GM12878 (cell line): ENCODE results near the gene DCLK2. TPM values are rescaled to one million over a fixed set of nuclear protein-coding genes. Genes with fewer than 3 reads are reported as not detected.

ENCODE experiments used
- ATAC-seq: fragments of 200-7000 bp; cut with Tn5 transposase; 3 replicates; pipeline ENCODE4 v1.9.1; 2020; ENCODE audit warnings: mild to moderate bottlenecking, moderate library complexity
- BruUV-seq: library from RNA; stranded (reverse); fragments of 400-500 nt; replicated peaks from 2 replicates; lab custom pipeline; 2021; lab: Mats Ljungman, UMichigan
- CTCF ChIA-PET: fragments of 300-600 bp; sonication (Branson Sonifier 250); formaldehyde crosslinking; extraction: SDS; loops from one replicate; lab custom pipeline; 2021; ENCODE audit warnings: inconsistent platforms; lab: Yijun Ruan, JAX
- POLR2A ChIA-PET: fragments of 350-600 bp; formaldehyde crosslinking; extraction: SDS; loops from one replicate; lab custom pipeline; 2021; ENCODE audit warnings: inconsistent platforms; lab: Charles Lee
- RAD21 ChIA-PET: fragments of 300-600 bp; sonication (Branson Sonifier 250); formaldehyde crosslinking; loops from one replicate; lab custom pipeline; 2023; ENCODE audit warnings: antibody characterized with exemption; ENCODE audit not compliant: unreplicated experiment; lab: Charles Lee
- SMC1A ChIA-PET: fragments of 300-600 bp; sonication (Branson Sonifier 250); formaldehyde crosslinking; loops from one replicate; lab custom pipeline; 2023; ENCODE audit not compliant: unreplicated experiment, uncharacterized antibody; lab: Charles Lee
- DNase-seq: peaks from one replicate; pipeline ENCODE4 v3.0.0-alpha.2; 2011; ENCODE audit warnings: low read depth, low spot score
- FAIRE-seq: peaks from 3 replicates; lab custom pipeline; 2011; peaks lifted over from hg19 to GRCh38; lab: Jason Lieb, UNC
- H2AFZ ChIP-seq: 2 replicates; pipeline ENCODE4 v1.6.0; 2011; ENCODE audit warnings: low read depth, low read length, control low read depth; ENCODE audit not compliant: control insufficient read depth
- H3K27ac ChIP-seq: 2 replicates; pipeline ENCODE4 v1.5.1; 2011; ENCODE audit warnings: control low read depth; ENCODE audit not compliant: control insufficient read depth, insufficient read depth
- H3K27me3 ChIP-seq, 2 experiments: replicated peaks in 1 of 2; 2 replicates each; pipeline versions ENCODE4 v1.6.0 to v1.6.1; 2011; ENCODE audit warnings: low read length in 1 of 2; ENCODE audit not compliant: control insufficient read depth in 2 of 2, insufficient read depth in 2 of 2
- H3K36me3 ChIP-seq, 2 experiments: 2 replicates each; pipeline ENCODE4 v1.5.1; 2011; ENCODE audit warnings: low read length in 1 of 2; ENCODE audit not compliant: control insufficient read depth in 2 of 2, insufficient read depth in 2 of 2
- H3K4me1 ChIP-seq: 2 replicates; pipeline ENCODE4 v1.6.1; 2011; ENCODE audit warnings: mild to moderate bottlenecking, low read length, moderate library complexity, mixed read lengths; ENCODE audit not compliant: control insufficient read depth, insufficient read depth
- H3K4me2 ChIP-seq: 2 replicates; pipeline ENCODE4 v1.6.0; 2011; ENCODE audit warnings: control low read depth; ENCODE audit not compliant: control insufficient read depth, insufficient read depth
- H3K4me3 ChIP-seq: fragments of 200-600 bp; sonication (generic); 2 replicates; pipeline ENCODE4 v1.5.1; 2016
- H3K79me2 ChIP-seq: 2 replicates; pipeline ENCODE4 v1.6.0; 2011; ENCODE audit warnings: low read length; ENCODE audit not compliant: control insufficient read depth, insufficient read depth
- H3K9ac ChIP-seq: 2 replicates; pipeline ENCODE4 v1.8.0; 2011; ENCODE audit warnings: low read length, control low read depth, mixed read lengths; ENCODE audit not compliant: control insufficient read depth, insufficient read depth
- H3K9me3 ChIP-seq: replicated peaks from 3 replicates; pipeline ENCODE4 v1.5.1; 2011; ENCODE audit warnings: mild to moderate bottlenecking, low read length; ENCODE audit not compliant: control insufficient read depth, insufficient read depth
- H4K20me1 ChIP-seq: 2 replicates; pipeline ENCODE4 v1.6.0; 2011; ENCODE audit not compliant: control insufficient read depth, insufficient read depth
- ATF2 ChIP-seq: IDR thresholded peaks from 2 replicates; pipeline ENCODE4 v1.6.1; 2012; ENCODE audit warnings: low read length, inconsistent platforms
- ATF3 ChIP-seq: IDR thresholded peaks from 2 replicates; pipeline ENCODE4 v1.6.1; 2011; ENCODE audit warnings: low read depth, mild to moderate bottlenecking, low read length, moderate library complexity, borderline replicate concordance; ENCODE audit errors: extremely low read depth
- BCL3 ChIP-seq: IDR thresholded peaks from 2 replicates; pipeline ENCODE4 v1.6.1; 2011; ENCODE audit warnings: borderline replicate concordance, low read depth, mild to moderate bottlenecking, moderate library complexity, low read length; ENCODE audit not compliant: insufficient read depth, poor library complexity, severe bottlenecking
- CEBPB ChIP-seq, 2 experiments: fragments of 150-350 bp in 1 of 2; IDR thresholded peaks; 2 replicates each; pipeline ENCODE4 v1.6.1; 2012 to 2014; ENCODE audit warnings: low read depth in 2 of 2, low read length in 2 of 2, borderline replicate concordance in 1 of 2, inconsistent platforms in 1 of 2
- CHD1 ChIP-seq: IDR thresholded peaks from 2 replicates; pipeline ENCODE4 v1.6.1; 2012; ENCODE audit warnings: low read depth, low read length, improper control_type of control experiment
- EED ChIP-seq: sonication (generic); IDR thresholded peaks from 2 replicates; pipeline ENCODE4 v1.6.1; 2016; ENCODE audit warnings: antibody characterized with exemption, low read depth
- EP300 ChIP-seq, 2 experiments: fragments of 150-350 bp in 1 of 2; IDR thresholded peaks; 2 replicates each; pipeline ENCODE4 v1.6.1; 2011 to 2012; ENCODE audit warnings: low read depth in 2 of 2, low read length in 2 of 2, borderline replicate concordance in 1 of 2, improper control_type of control experiment in 1 of 2, inconsistent platforms in 1 of 2; ENCODE audit not compliant: control insufficient read depth in 1 of 2
- ETV6 ChIP-seq, 2 experiments: fragments of 450-650 bp in 1 of 2; IDR thresholded peaks in 1 of 2; conservative IDR thresholded peaks in 1 of 2; 2 replicates each; pipeline ENCODE4 v1.6.1; 2014; ENCODE audit warnings: antibody characterized with exemption in 1 of 2, borderline replicate concordance in 1 of 2, low read depth in 1 of 2, mild to moderate bottlenecking in 1 of 2, moderate library complexity in 1 of 2
- IKZF1 ChIP-seq: fragments of 450-650 bp; conservative IDR thresholded peaks from 2 replicates; pipeline ENCODE4 v1.6.1; 2017; ENCODE audit warnings: antibody characterized with exemption, mild to moderate bottlenecking
- IRF4 ChIP-seq: IDR thresholded peaks from 2 replicates; pipeline ENCODE4 v1.6.1; 2011; ENCODE audit warnings: low read depth, low read length
- NFIC ChIP-seq: IDR thresholded peaks from 2 replicates; pipeline ENCODE4 v1.6.1; 2012; ENCODE audit warnings: low read depth, mild to moderate bottlenecking, inconsistent platforms, low read length, moderate library complexity
- NR2C1 ChIP-seq: fragments of 450-650 bp; IDR thresholded peaks from 2 replicates; pipeline ENCODE4 v1.6.1; 2017; ENCODE audit warnings: antibody characterized with exemption, mild to moderate bottlenecking, moderate library complexity
- PAX8 ChIP-seq: fragments of 450-650 bp; IDR thresholded peaks from 2 replicates; pipeline ENCODE4 v1.6.1; 2017; ENCODE audit warnings: mild to moderate bottlenecking, moderate library complexity
- PML ChIP-seq: IDR thresholded peaks from 2 replicates; pipeline ENCODE4 v1.6.1; 2012; ENCODE audit warnings: low read length, inconsistent platforms
- ZBTB11 ChIP-seq: fragments of 450-650 bp; formaldehyde crosslinking; IDR thresholded peaks from 2 replicates; pipeline ENCODE4 v1.5.0; 2022; ENCODE audit warnings: mild to moderate bottlenecking, missing genetic modification characterization
- ZSCAN29 ChIP-seq: fragments of 450-650 bp; IDR thresholded peaks from 2 replicates; pipeline ENCODE4 v1.6.1; 2017; ENCODE audit warnings: mild to moderate bottlenecking, moderate library complexity
- WGBS: methylation state at CpG from one replicate; pipeline ENCODE4 v1.1.6; 2016; ENCODE audit warnings: low lambda C conversion rate; ENCODE audit not compliant: insufficient replicate concordance, insufficient coverage; ENCODE audit errors: missing lambda C conversion rate; 5-methylcytosine and 5-hydroxymethylcytosine counted together
- in situ Hi-C: fragments of 300-500 bp; cut with MboI; formaldehyde crosslinking; loops from 9 replicates; pipeline ENCODE4 v1.14.3; 2018; ENCODE audit warnings: mixed read lengths
- intact Hi-C: fragments of 100-400 bp; cut with micrococcal nuclease; formaldehyde crosslinking; loops from one replicate; pipeline ENCODE4 v1.14.2; 2022; ENCODE audit not compliant: unreplicated experiment
- polyA plus RNA-seq, 11 experiments: library from polyadenylated mRNA; depleted of rRNA in 4 of 11; unstranded in 6 of 11; stranded (reverse) in 5 of 11; fragments of >200 nt; fragmentation: Nextera tagmentation in 4 of 11; fragmentation: Illumina TruSeq in 1 of 11; extraction: Ambion mirVana in 4 of 11; extraction: Trizol in 1 of 11; gene quantifications; 1 replicate in 1 of 11; 2 replicates in 10 of 11; pipeline versions ENCODE4 v1.2.1 to v1.2.3, GENCODE V29; 2011 to 2016; ENCODE audit warnings: inconsistent platforms in 2 of 11, missing spikeins in 2 of 11, low read depth in 1 of 11
- total RNA-seq, 4 experiments: library from RNA; depleted of rRNA in 3 of 4; stranded (reverse); fragments of >200 nt in 3 of 4; fragmentation: Illumina TruSeq in 1 of 4; extraction: Trizol in 1 of 4; gene quantifications; 2 replicates each; pipeline versions ENCODE4 v1.2.1 to v1.2.3, GENCODE V29; 2013 to 2021

The DCLK2 gene
- total and polyA plus RNA-seq, 10 of the 15 experiments (the other 5 are each of a cell fraction or from before 2014, with no cell fraction given): not detected

GRCh38 chr4:150230561-150230960 lies 152.3 kb downstream of the DCLK2 start:
- Histone ChIP-seq H3K4me1 (no peaks in the 10 kb centered on the region), H3K27me3 (peaks cover 0 to 3% of the 10 kb centered on the region in 2 experiments; a peak in 2 of 4 replicates), H3K4me3 (no peak overlapping the region), H4K20me1 (no peaks in the 10 kb centered on the region), H3K9ac (no peak overlapping the region), H2AFZ (no peak overlapping the region), H3K27ac (no peak overlapping the region), H3K4me2 (no peak overlapping the region), H3K9me3 (no peaks in the 10 kb centered on the region), H3K79me2 (no peaks in the 10 kb centered on the region), H3K36me3 (no peaks in the 10 kb centered on the region)
- no peak for FAIRE-seq
- BruUV-seq: no TSS peak
- intact Hi-C loops (no loop called here), in situ Hi-C loops (no loop called here)
- RAD21 ChIA-PET: no interaction called here
- POLR2A ChIA-PET: no interaction called here
- DNase-seq: no peak
- WGBS: 0% methylated on average over 2 of the region's 2 CpGs
- SMC1A ChIA-PET: interaction anchor here (0.6 to 1.0 kb wide), 4 partner anchors 12 to 249 kb away, joined by 3 to 4 read pairs (median 3); no protein-coding TSS in a partner anchor
- no peak for ATAC-seq
- CTCF ChIA-PET: interaction anchor here (0.9 to 1.6 kb wide), 4 partner anchors 13 to 36 kb away, joined by 3 to 5 read pairs (median 5); no protein-coding TSS in a partner anchor
- no peak for TF ChIP-seq ATF2
- no peak for TF ChIP-seq EP300 (IDR thresholded peaks at IDR 0.05; ENCODE audit: borderline replicate concordance in 1 of 2, control insufficient read depth in 1 of 2, low read depth in 2 of 2, low read length in 2 of 2)
- TF ChIP-seq PML: no peak
- TF ChIP-seq ZBTB11 (CRISPR knock-in tag): no peak
- TF ChIP-seq EED: no peak
- TF ChIP-seq IKZF1: no peak
- no peak for TF ChIP-seq IRF4
- TF ChIP-seq BCL3: no peak
- no peak for TF ChIP-seq CHD1
- TF ChIP-seq NR2C1: no peak
- TF ChIP-seq ETV6 (conservative IDR thresholded peaks at IDR 0.05 in 1 of 2, IDR thresholded peaks at IDR 0.05 in 1 of 2; ENCODE audit: borderline replicate concordance in 1 of 2, low read depth in 1 of 2): no peak
- TF ChIP-seq ZSCAN29: no peak
- no peak for TF ChIP-seq CEBPB (IDR thresholded peaks at IDR 0.05; ENCODE audit: borderline replicate concordance in 1 of 2, low read depth in 2 of 2, low read length in 2 of 2)
- TF ChIP-seq NFIC: no peak
- TF ChIP-seq ATF3: no peak
- no peak for TF ChIP-seq PAX8
